Measurements from ENCODE around the gene MAB21L2.

DNA sequence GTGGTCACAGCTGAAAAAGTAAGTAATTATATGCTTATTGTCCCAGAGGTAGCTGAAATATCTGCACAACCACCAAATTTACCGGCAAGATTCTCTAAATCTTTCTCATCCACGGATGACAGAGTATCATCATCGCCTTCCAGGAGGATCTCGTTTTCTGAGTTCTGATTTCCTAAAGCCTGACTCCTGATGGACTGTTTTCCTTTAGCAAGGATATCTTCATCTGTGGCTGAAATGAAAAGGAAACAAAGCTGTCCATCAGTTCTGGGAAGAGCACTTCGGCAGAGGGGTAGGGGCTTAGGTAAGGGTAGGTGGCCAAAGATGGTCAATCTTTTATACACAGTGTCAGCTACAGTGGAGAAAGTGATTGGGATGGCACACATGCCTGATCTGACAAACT is 8.7 kb downstream of the MAB21L2 start:
- TF ChIP-seq RARB (CRISPR knock-in tag; IDR thresholded peaks at IDR 0.05) = no peak
- TF ChIP-seq POLR2A (IDR thresholded peaks at IDR 0.05; ENCODE audit: low read length) = no peak
- TF ChIP-seq, protein P1, sequence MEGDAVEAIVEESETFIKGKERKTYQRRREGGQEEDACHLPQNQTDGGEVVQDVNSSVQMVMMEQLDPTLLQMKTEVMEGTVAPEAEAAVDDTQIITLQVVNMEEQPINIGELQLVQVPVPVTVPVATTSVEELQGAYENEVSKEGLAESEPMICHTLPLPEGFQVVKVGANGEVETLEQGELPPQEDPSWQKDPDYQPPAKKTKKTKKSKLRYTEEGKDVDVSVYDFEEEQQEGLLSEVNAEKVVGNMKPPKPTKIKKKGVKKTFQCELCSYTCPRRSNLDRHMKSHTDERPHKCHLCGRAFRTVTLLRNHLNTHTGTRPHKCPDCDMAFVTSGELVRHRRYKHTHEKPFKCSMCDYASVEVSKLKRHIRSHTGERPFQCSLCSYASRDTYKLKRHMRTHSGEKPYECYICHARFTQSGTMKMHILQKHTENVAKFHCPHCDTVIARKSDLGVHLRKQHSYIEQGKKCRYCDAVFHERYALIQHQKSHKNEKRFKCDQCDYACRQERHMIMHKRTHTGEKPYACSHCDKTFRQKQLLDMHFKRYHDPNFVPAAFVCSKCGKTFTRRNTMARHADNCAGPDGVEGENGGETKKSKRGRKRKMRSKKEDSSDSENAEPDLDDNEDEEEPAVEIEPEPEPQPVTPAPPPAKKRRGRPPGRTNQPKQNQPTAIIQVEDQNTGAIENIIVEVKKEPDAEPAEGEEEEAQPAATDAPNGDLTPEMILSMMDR (IDR thresholded peaks at IDR 0.05) = no peak
- no peak for TF ChIP-seq RFX5 (IDR thresholded peaks at IDR 0.05)
